ENCODE results near the gene ASB13.

DNA sequence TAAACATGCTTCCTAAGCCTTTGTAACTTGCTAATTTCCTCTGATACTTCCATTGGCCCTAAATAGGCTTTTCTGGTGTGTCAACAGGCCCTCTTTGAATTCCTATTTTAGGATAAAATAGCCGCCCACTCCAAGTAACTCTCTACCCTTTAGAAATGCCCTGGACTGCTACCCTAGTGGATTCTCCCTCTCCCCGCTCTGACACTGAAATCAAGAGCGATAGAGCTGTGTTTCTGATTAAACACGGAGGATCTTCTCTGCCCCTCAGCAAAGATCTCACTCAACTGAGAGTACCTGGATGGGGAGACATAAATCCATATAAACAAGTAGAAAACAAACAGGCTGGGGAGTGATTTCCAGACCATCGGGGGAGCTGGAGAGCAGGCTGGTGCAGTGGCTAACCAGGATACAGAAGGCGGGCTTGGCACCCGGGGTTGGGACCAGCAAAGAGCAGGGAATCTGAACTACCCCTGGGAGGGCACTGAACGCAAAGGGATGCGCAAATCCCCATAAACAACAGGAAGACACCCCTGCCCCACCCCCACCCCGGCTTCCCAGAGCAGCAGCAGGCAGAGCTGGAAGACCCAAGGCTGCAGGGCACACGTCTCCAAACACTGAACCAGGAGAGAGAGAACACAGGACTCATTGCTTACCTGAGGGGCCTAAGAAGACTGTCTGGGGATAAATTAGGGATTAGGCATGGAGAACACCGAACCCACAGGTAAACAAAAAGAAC lies 2.5 kb downstream of the ASB13 start:
- TF ChIP-seq POLR2A (IDR thresholded peaks at IDR 0.05; ENCODE audit: low read depth, low read length) = no peak
- TF ChIP-seq TAF1 (IDR thresholded peaks at IDR 0.05; ENCODE audit: borderline replicate concordance, low read depth, low read length) = no peak

Data from GM12892 (cell line).